HG03378 (cell line): Measurements from ENCODE around the gene GJB5.

Experiments
- ATAC-seq: cut with Tn5 transposase; IDR thresholded peaks from one replicate; pipeline ENCODE4 v1.9.1; 2021; ENCODE audit warnings: mild to moderate bottlenecking, moderate library complexity; ENCODE audit not compliant: unreplicated experiment

GJB5 gene

GRCh38 chr1:34792868-34793727 is 38.3 kb downstream of the GJB5 start, which contains the start of gene GJA4:
TSS of gene GJA4 (plus strand) at chr1:34792999. CDS start at chr1:34794214, 1,215 bp downstream.
- ATAC-seq: no peak

GRCh38 chr1:34794001-34794789 is 39.3 kb downstream of the GJB5 start:
- ATAC-seq: no peak

- no peak for ATAC-seq
Observed at GRCh38 chr1:34794790-34795180, 39.9 kb downstream of the GJB5 start.

- no peak for ATAC-seq
Observed at GRCh38 chr1:34795916-34796315, 41.1 kb downstream of the GJB5 start.

- no peak for ATAC-seq
Observed at GRCh38 chr1:34796990-34797389, 42.1 kb downstream of the GJB5 start.

- ATAC-seq: no peak
Observed at GRCh38 chr1:34800214-34800613, 45.4 kb downstream of the GJB5 start.

- ATAC-seq: no peak
Observed at GRCh38 chr1:34803770-34804169, 48.9 kb downstream of the GJB5 start.

GRCh38 chr1:34806396-34806795 is 51.5 kb downstream of the GJB5 start:
- ATAC-seq: no peak
